Neural cell (in vitro differentiated cells): ENCODE results near the gene PARVA. TPM values are rescaled to one million over a fixed set of nuclear protein-coding genes. Genes with fewer than 3 reads are reported as not detected.

Experiments used
- H2AFZ ChIP-seq: fragments of 200-600, 300-800 bp; sonication (generic), shearing (Covaris generic); 2 replicates; pipeline ENCODE4 v1.6.0; 2014; ENCODE audit warnings: low read depth, mild to moderate bottlenecking, antibody characterized with exemption, low read length, moderate library complexity
- H3F3A ChIP-seq: fragments of 200-600 bp; shearing (Covaris generic); 2 replicates; pipeline ENCODE4 v1.6.1; 2016; ENCODE audit warnings: mild to moderate bottlenecking, moderate library complexity, mixed read lengths, antibody characterized with exemption, low read length; ENCODE audit not compliant: insufficient read depth, poor library complexity, severe bottlenecking
- H3K27ac ChIP-seq: fragments of 200-600, 300-800 bp; sonication (generic), shearing (Covaris generic); 2 replicates; pipeline ENCODE4 v1.5.1; 2014; ENCODE audit warnings: mild to moderate bottlenecking, low read length, moderate library complexity
- H3K27me3 ChIP-seq: fragments of 300-800, 200-600 bp; sonication (generic), shearing (Covaris generic); 2 replicates; pipeline ENCODE4 v1.6.0; 2014; ENCODE audit warnings: mild to moderate bottlenecking, low read depth, low read length, moderate library complexity; ENCODE audit not compliant: insufficient read depth
- H3K36me3 ChIP-seq: fragments of 300-800, 200-600 bp; sonication (generic), shearing (Covaris generic); 2 replicates; pipeline ENCODE4 v1.5.1; 2014; ENCODE audit warnings: mild to moderate bottlenecking, antibody characterized with exemption, low read length, moderate library complexity; ENCODE audit not compliant: insufficient read depth
- H3K4me2 ChIP-seq: fragments of 300-800, 200-600 bp; sonication (generic), shearing (Covaris generic); 2 replicates; pipeline ENCODE4 v1.6.0; 2014; ENCODE audit warnings: mild to moderate bottlenecking, low read length
- H3K4me3 ChIP-seq: fragments of 300-800, 200-600 bp; sonication (generic), shearing (Covaris generic); 2 replicates; pipeline ENCODE4 v1.5.1; 2014; ENCODE audit warnings: mild to moderate bottlenecking, low read length, moderate library complexity
- H3K79me2 ChIP-seq: fragments of 200-600 bp; shearing (Covaris generic); replicated peaks from 2 replicates; pipeline ENCODE4 v1.6.0; 2014; ENCODE audit warnings: mild to moderate bottlenecking, low read length, moderate library complexity; ENCODE audit not compliant: insufficient read depth
- H3K9ac ChIP-seq: fragments of 300-800, 200-600 bp; sonication (generic), shearing (Covaris generic); 2 replicates; pipeline ENCODE4 v1.6.1; 2016; ENCODE audit warnings: mild to moderate bottlenecking, low read length, mixed read lengths
- H3K9me2 ChIP-seq: fragments of 200-600 bp; shearing (Covaris generic); 2 replicates; pipeline ENCODE4 v1.6.1; 2016; ENCODE audit warnings: mild to moderate bottlenecking, low read length, mixed read lengths; ENCODE audit not compliant: insufficient read depth
- H3K9me3 ChIP-seq: fragments of 200-600, 300-800 bp; sonication (generic), shearing (Covaris generic); 2 replicates; pipeline ENCODE4 v1.6.1; 2016; ENCODE audit warnings: mild to moderate bottlenecking, mixed run types, low read length, moderate library complexity, mixed read lengths
- H4K20me1 ChIP-seq: fragments of 200-600 bp; shearing (Covaris generic); 2 replicates; pipeline ENCODE4 v1.6.1; 2016; ENCODE audit warnings: mild to moderate bottlenecking, mixed run types; ENCODE audit not compliant: insufficient read depth
- CTCF ChIP-seq: fragments of 450-650 bp; IDR thresholded peaks from 2 replicates; pipeline ENCODE4 v1.5.1; 2014; ENCODE audit warnings: antibody characterized with exemption, mild to moderate bottlenecking, moderate library complexity; ENCODE audit not compliant: poor library complexity, severe bottlenecking
- EP300 ChIP-seq: fragments of 450-650 bp; conservative IDR thresholded peaks from 2 replicates; pipeline ENCODE4 v1.6.1; 2014; ENCODE audit warnings: antibody characterized with exemption, mild to moderate bottlenecking, moderate library complexity; ENCODE audit not compliant: poor library complexity, severe bottlenecking
- EZH2 ChIP-seq: fragments of 200-600, 300-800 bp; shearing (Covaris generic), sonication (generic); IDR thresholded peaks from 2 replicates; pipeline ENCODE4 v1.6.1; 2014; ENCODE audit warnings: antibody characterized with exemption, low read length, borderline replicate concordance, mild to moderate bottlenecking; ENCODE audit not compliant: insufficient read depth, poor library complexity, severe bottlenecking
- MXI1 ChIP-seq: fragments of 450-650 bp; conservative IDR thresholded peaks from 2 replicates; pipeline ENCODE4 v1.6.1; 2014; ENCODE audit warnings: antibody characterized with exemption, mild to moderate bottlenecking; ENCODE audit not compliant: poor library complexity, severe bottlenecking
- POLR2AphosphoS5 ChIP-seq: IDR thresholded peaks from 2 replicates; pipeline ENCODE4 v1.6.1; 2012
- RAD21 ChIP-seq: fragments of 450-650 bp; conservative IDR thresholded peaks from 2 replicates; pipeline ENCODE4 v1.6.1; 2014; ENCODE audit warnings: antibody characterized with exemption, mild to moderate bottlenecking, moderate library complexity
- REST ChIP-seq: IDR thresholded peaks from 2 replicates; pipeline ENCODE4 v1.6.1; 2012; ENCODE audit warnings: borderline replicate concordance
- SMC3 ChIP-seq: fragments of 450-650 bp; conservative IDR thresholded peaks from 2 replicates; pipeline ENCODE4 v1.6.1; 2014; ENCODE audit warnings: antibody characterized with exemption, mild to moderate bottlenecking, moderate library complexity; ENCODE audit not compliant: poor library complexity
- TAF1 ChIP-seq: IDR thresholded peaks from 2 replicates; pipeline ENCODE4 v1.6.1; 2012; ENCODE audit warnings: low read depth
- polyA plus RNA-seq: library from polyadenylated mRNA; depleted of rRNA; stranded (reverse); fragments of >200 nt; gene quantifications from 2 replicates; pipeline ENCODE4 v1.2.3, GENCODE V29; 2014

Gene PARVA
- polyA plus RNA-seq, 1 donor from 2014 or later: 0.94 TPM

GRCh38 chr11:12503886-12504285 lies 126.5 kb downstream of the PARVA start:
- H3F3A ChIP-seq: no peaks in the 10 kb centered on the region
- no peak overlapping the region for H3K4me2 ChIP-seq
- H3K27ac ChIP-seq: no peak overlapping the region
- H3K9me3 ChIP-seq: no peaks in the 10 kb centered on the region
- H3K9me2 ChIP-seq: no peaks in the 10 kb centered on the region
- no peaks in the 10 kb centered on the region for H3K36me3 ChIP-seq
- H3K9ac ChIP-seq: no peak overlapping the region
- no peak overlapping the region for H3K4me3 ChIP-seq
- H2AFZ ChIP-seq: no peak overlapping the region
- H3K27me3 ChIP-seq: no peaks in the 10 kb centered on the region
- no peaks in the 10 kb centered on the region for H3K79me2 ChIP-seq
- no peaks in the 10 kb centered on the region for H4K20me1 ChIP-seq
- TF ChIP-seq TAF1: no peak
- TF ChIP-seq CTCF: no peak
- no peak for TF ChIP-seq SMC3
- no peak for TF ChIP-seq REST
- TF ChIP-seq POLR2AphosphoS5: no peak
- TF ChIP-seq MXI1: no peak
- no peak for TF ChIP-seq RAD21
- no peak for TF ChIP-seq EP300
- no peak for TF ChIP-seq EZH2

DNA sequence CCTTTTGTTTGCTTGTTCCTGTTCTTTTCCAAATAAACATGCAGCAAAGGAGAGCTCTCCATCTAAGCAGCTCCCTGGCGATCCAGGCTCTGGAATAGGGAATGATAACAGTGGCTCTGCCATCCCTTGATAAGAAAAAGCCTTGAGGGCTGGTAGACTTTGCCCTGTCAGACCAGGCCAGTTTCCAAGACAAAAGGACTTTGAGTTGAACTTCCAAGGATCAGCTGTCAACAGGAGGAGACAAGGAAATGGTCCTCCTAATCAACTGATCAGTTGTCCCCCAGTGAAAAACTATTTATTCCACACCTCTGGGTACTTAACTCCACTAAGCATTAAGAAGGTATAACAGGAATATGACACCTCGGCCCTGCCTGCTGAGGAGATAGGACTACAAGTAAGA lies 127.8 kb downstream of the PARVA start:
- Histone ChIP-seq H3K4me2 (no peak overlapping the region), H2AFZ (no peak overlapping the region), H3K4me3 (no peak overlapping the region), H3K27me3 (no peaks in the 10 kb centered on the region), H3K9ac (no peak overlapping the region), H3K9me2 (no peaks in the 10 kb centered on the region), H3K9me3 (no peaks in the 10 kb centered on the region), H3K27ac (no peak overlapping the region), H3F3A (no peaks in the 10 kb centered on the region), H3K36me3 (no peaks in the 10 kb centered on the region), H3K79me2 (no peaks in the 10 kb centered on the region), H4K20me1 (no peaks in the 10 kb centered on the region)
- no peak for TF ChIP-seq SMC3
- no peak for TF ChIP-seq RAD21
- no peak for TF ChIP-seq EP300
- no peak for TF ChIP-seq POLR2AphosphoS5
- no peak for TF ChIP-seq REST
- TF ChIP-seq CTCF: no peak
- TF ChIP-seq EZH2: no peak
